Measurements from ENCODE around the gene NCK2. TPM values are rescaled to one million over a fixed set of nuclear protein-coding genes. Genes with fewer than 3 reads are reported as not detected.

NCK2 gene
- total RNA-seq, 1 experiment from 2014 or later: 49.2 TPM

- peaks cover 7 to 15% (median 8%) of the 10 kb centered on the region in 3 experiments; a peak in 5 of 7 replicates for H3K36me3 Mint-ChIP-seq (ENCODE audit: insufficient read depth in 1 of 3, low read depth in 3 of 3)
- Histone ChIP-seq H2AFZ (ENCODE audit: low read length) (no peak overlapping the region), H3K4me1 (ENCODE audit: insufficient read depth, low read length) (peaks cover 3% of the 10 kb centered on the region; the same call in 1 of the 2 replicates), H3K9ac (ENCODE audit: extremely low read depth, insufficient read length, low read length) (no peak overlapping the region), H3K4me2 (ENCODE audit: insufficient read depth, insufficient read length, low read length) (no peak overlapping the region), H2BK20ac (ENCODE audit: low read depth, low read length, poor library complexity, severe bottlenecking) (no peak overlapping the region), H3K56ac (ENCODE audit: insufficient read length, low read depth, low read length) (no peak overlapping the region), H3T11ph (ENCODE audit: low read length) (no peak overlapping the region), H3K23ac (ENCODE audit: insufficient read length, low read depth, low read length) (no peak overlapping the region), H2BK15ac (ENCODE audit: low read depth, low read length) (no peak overlapping the region), H3K79me2 (ENCODE audit: insufficient read depth, low read length) (peaks cover 27% of the 10 kb centered on the region), H3K9me3 (ENCODE audit: control insufficient read depth, low read depth, low read length) (no peaks in the 10 kb centered on the region), H3K79me1 (ENCODE audit: insufficient read depth, low read depth, low read length, poor library complexity, severe bottlenecking) (peaks cover 10% of the 10 kb centered on the region), H4K91ac (ENCODE audit: insufficient read length, low read depth, low read length) (no peak overlapping the region), H3K18ac (ENCODE audit: insufficient read length, low read depth, low read length) (no peak overlapping the region), H4K20me1 (ENCODE audit: control insufficient read depth, insufficient read depth, insufficient read length) (no peaks in the 10 kb centered on the region), H3K27ac (ENCODE audit: insufficient read length, low read depth, low read length) (no peak overlapping the region), H2AK5ac (ENCODE audit: insufficient read length, low read length) (no peak overlapping the region), H2BK5ac (ENCODE audit: insufficient read length, low read length) (no peak overlapping the region), H4K8ac (replicated peaks; ENCODE audit: insufficient read length, low read depth, low read length) (no peak overlapping the region), H2BK120ac (ENCODE audit: low read depth, low read length, poor library complexity, severe bottlenecking) (no peak overlapping the region), H3K23me2 (ENCODE audit: insufficient read length, low read depth, low read length, poor library complexity, severe bottlenecking) (no peaks in the 10 kb centered on the region), H3K14ac (ENCODE audit: insufficient read depth, low read length) (no peak overlapping the region), H3K4ac (ENCODE audit: low read depth, low read length) (no peak overlapping the region), H3K27me3 (ENCODE audit: insufficient read depth, low read length) (no peaks in the 10 kb centered on the region), H4K5ac (ENCODE audit: insufficient read length, low read depth, low read length) (no peak overlapping the region), H2BK12ac (ENCODE audit: insufficient read length, low read depth, low read length) (no peak overlapping the region)
- peaks cover 37 to 56% of the 10 kb centered on the region in 2 experiments for H3K4me1 Mint-ChIP-seq
- no peak overlapping the region; a peak in 1 of 7 replicates for H3K27ac Mint-ChIP-seq
- H3K9me3 Mint-ChIP-seq: no peaks in the 10 kb centered on the region; a peak in 1 of 5 replicates
- TF ChIP-seq, protein P1, sequence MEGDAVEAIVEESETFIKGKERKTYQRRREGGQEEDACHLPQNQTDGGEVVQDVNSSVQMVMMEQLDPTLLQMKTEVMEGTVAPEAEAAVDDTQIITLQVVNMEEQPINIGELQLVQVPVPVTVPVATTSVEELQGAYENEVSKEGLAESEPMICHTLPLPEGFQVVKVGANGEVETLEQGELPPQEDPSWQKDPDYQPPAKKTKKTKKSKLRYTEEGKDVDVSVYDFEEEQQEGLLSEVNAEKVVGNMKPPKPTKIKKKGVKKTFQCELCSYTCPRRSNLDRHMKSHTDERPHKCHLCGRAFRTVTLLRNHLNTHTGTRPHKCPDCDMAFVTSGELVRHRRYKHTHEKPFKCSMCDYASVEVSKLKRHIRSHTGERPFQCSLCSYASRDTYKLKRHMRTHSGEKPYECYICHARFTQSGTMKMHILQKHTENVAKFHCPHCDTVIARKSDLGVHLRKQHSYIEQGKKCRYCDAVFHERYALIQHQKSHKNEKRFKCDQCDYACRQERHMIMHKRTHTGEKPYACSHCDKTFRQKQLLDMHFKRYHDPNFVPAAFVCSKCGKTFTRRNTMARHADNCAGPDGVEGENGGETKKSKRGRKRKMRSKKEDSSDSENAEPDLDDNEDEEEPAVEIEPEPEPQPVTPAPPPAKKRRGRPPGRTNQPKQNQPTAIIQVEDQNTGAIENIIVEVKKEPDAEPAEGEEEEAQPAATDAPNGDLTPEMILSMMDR (conservative IDR thresholded peaks at IDR 0.05): no peak
- no peak overlapping the region for H3K4me3 Mint-ChIP-seq
- DNase-seq: no peak
- no peaks in the 10 kb centered on the region for H3K27me3 Mint-ChIP-seq (ENCODE audit: low read depth)
- WGBS (ENCODE audit: extremely low coverage, insufficient read length, low lambda C conversion rate): no CpG with 5 or more reads among the region's 4 CpGs
These were observed 59.1 kb downstream of the NCK2 start for GRCh38 chr2:105803773-105804172.
